H1 (cell line): ENCODE results near the gene DLX4. TPM values are rescaled to one million over a fixed set of nuclear protein-coding genes. Genes with fewer than 3 reads are reported as not detected.

Experiments
- ASH2L ChIP-seq: fragments of 200-600, 300-600 bp; sonication (generic); IDR thresholded peaks from one replicate; pipeline ENCODE4 v1.7.1; 2017; ENCODE audit warnings: low read length
- BRCA1 ChIP-seq: IDR thresholded peaks from 2 replicates; pipeline ENCODE4 v1.6.1; 2012; ENCODE audit warnings: low read depth, low read length, improper control_type of control experiment
- CBX5 ChIP-seq: fragments of 300-800, 300-1000 bp; sonication (generic); IDR thresholded peaks from 2 replicates; pipeline ENCODE4 v1.7.1; 2016; ENCODE audit warnings: antibody characterized with exemption, low read length, low read depth
- CHD1 ChIP-seq: IDR thresholded peaks from 2 replicates; pipeline ENCODE4 v1.6.1; 2012; ENCODE audit warnings: low read depth, low read length, improper control_type of control experiment
- GABPA ChIP-seq: IDR thresholded peaks from 2 replicates; pipeline ENCODE4 v1.6.1; 2011; ENCODE audit warnings: mild to moderate bottlenecking, low read length, moderate library complexity, borderline replicate concordance; ENCODE audit not compliant: insufficient read depth
- NANOG ChIP-seq: IDR thresholded peaks from 2 replicates; pipeline ENCODE4 v1.6.1; 2011; ENCODE audit warnings: low read length, low read depth, mild to moderate bottlenecking, inconsistent platforms; ENCODE audit not compliant: insufficient read depth, poor library complexity, severe bottlenecking
- POU5F1 ChIP-seq: IDR thresholded peaks from 2 replicates; pipeline ENCODE4 v1.6.1; 2011; ENCODE audit warnings: low read depth, mild to moderate bottlenecking, low read length, moderate library complexity
- SUZ12 ChIP-seq: fragments of 200-600 bp; sonication (generic); IDR thresholded peaks from 2 replicates; pipeline ENCODE4 v1.6.1; 2012; ENCODE audit warnings: mild to moderate bottlenecking, inconsistent platforms, low read length, moderate library complexity, mixed read lengths
- polyA plus RNA-seq, 7 experiments: library from polyadenylated mRNA; depleted of rRNA in 3 of 7; stranded (reverse) in 5 of 7; unstranded in 2 of 7; fragments of >200 nt in 5 of 7; fragments of 200-250 nt in 2 of 7; gene quantifications; 1 replicate in 5 of 7; 2 replicates in 1 of 7; 4 replicates in 1 of 7; pipeline versions ENCODE4 v1.2.1 to v1.2.3, GENCODE V29; 2011 to 2013; ENCODE audit warnings: missing spikeins in 2 of 7, mixed read lengths in 2 of 7
- total RNA-seq: library from RNA; stranded (reverse); fragmentation: NEBNext Ultra II Directional; extraction: Animal tissue kit (Norgen Biotek cat#: 25700); gene quantifications from 2 replicates; pipeline ENCODE4 v1.2.1, GENCODE V29; 2021

The DLX4 gene
- total and polyA plus RNA-seq, 2 of the 8 experiments (the other 6 are each of a cell fraction or from before 2014, with no cell fraction given), result 0.67 to 0.80 TPM

DNA sequence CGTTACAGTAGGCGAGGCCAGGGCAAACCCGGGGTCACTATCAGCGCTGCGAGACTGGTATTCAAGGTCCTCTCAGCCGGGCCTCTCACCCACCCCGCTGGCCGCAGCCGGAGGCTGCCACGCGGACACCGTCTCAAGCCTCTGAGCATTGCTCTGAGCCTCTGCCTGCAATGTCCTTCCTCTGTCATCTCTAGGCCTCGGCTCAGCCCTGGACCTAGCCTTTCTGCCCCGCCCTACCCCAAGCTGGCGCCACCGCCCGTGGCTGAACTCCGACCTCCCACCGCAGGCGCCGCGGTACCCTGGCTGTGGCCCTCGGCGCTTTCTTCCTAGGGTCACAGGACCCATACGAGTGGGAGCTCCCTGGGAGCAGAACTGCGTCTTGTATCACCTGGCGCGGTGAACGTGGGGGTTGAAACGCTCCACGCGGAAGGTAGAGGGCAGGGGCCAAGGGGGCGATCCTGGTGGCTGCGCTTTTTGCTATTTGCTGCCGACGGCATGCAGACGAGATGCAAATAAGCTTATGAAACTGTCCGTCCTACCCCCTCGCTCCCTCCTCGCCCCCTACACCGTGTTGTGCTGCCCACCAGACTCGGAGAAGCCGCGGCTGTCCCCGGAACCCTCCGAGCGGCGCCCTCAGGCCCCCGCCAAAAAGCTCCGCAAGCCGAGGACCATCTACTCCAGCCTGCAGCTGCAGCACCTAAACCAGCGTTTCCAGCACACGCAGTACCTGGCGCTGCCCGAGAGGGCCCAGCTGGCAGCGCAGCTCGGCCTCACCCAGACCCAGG is 3.7 kb downstream of the DLX4 start (continued):
- no peak for TF ChIP-seq NANOG
- TF ChIP-seq BRCA1, result no peak
- TF ChIP-seq CHD1, result no peak
- peak; percentile 95 for TF ChIP-seq SUZ12
- TF ChIP-seq POU5F1, result no peak
- no peak for TF ChIP-seq GABPA
- TF ChIP-seq CBX5, result no peak
- TF ChIP-seq ASH2L, result no peak
